HepG2 (cell line): ENCODE measurements around the gene PTGER3. TPM values are rescaled to one million over a fixed set of nuclear protein-coding genes. Genes with fewer than 3 reads are reported as not detected.

ENCODE experiments used
- CC2D1A ChIP-seq: sonication (generic); formaldehyde crosslinking; IDR thresholded peaks from 2 replicates; pipeline ENCODE4 v1.8.1; 2023; ENCODE audit warnings: mild to moderate bottlenecking, missing genetic modification reagents
- CENPT ChIP-seq: sonication (generic); formaldehyde crosslinking; IDR thresholded peaks from 2 replicates; pipeline ENCODE4 v1.8.0; 2022; ENCODE audit warnings: low read depth, mild to moderate bottlenecking, moderate library complexity, missing genetic modification reagents
- GABPA ChIP-seq, 2 experiments: IDR thresholded peaks; 2 replicates each; pipeline ENCODE4 v1.6.1; 2011 to 2016; ENCODE audit warnings: low read depth in 2 of 2, low read length in 1 of 2, missing biosample characterization in 1 of 2, missing genetic modification characterization in 1 of 2
- KLF9 ChIP-seq: IDR thresholded peaks from 2 replicates; pipeline ENCODE4 v1.6.1; 2016; ENCODE audit warnings: low read depth
- NBN ChIP-seq: fragments of 450-650 bp; conservative IDR thresholded peaks from 2 replicates; pipeline ENCODE4 v1.6.1; 2017
- RFX3 ChIP-seq: IDR thresholded peaks from 2 replicates; pipeline ENCODE4 v1.6.1; 2016; ENCODE audit warnings: missing biosample characterization, missing genetic modification reagents
- THAP11 ChIP-seq: IDR thresholded peaks from 2 replicates; pipeline ENCODE4 v1.6.1; 2016; ENCODE audit warnings: missing biosample characterization, missing genetic modification reagents
- YEATS4 ChIP-seq: sonication (generic); formaldehyde crosslinking; IDR thresholded peaks from 2 replicates; pipeline ENCODE4 v1.4.0; 2020; ENCODE audit warnings: missing genetic modification reagents, borderline replicate concordance
- ZFP37 ChIP-seq: sonication (generic); formaldehyde crosslinking; IDR thresholded peaks from 2 replicates; pipeline ENCODE4 v1.4.0; 2020; ENCODE audit warnings: missing genetic modification reagents, borderline replicate concordance
- ZNF367 ChIP-seq: sonication (generic); formaldehyde crosslinking; IDR thresholded peaks from 2 replicates; pipeline ENCODE4 v1.4.0; 2020; ENCODE audit warnings: missing genetic modification reagents, borderline replicate concordance
- ZNF577 ChIP-seq: sonication (generic); formaldehyde crosslinking; IDR thresholded peaks from 2 replicates; pipeline ENCODE4 v1.4.0; 2020; ENCODE audit warnings: mild to moderate bottlenecking, low read depth, missing genetic modification reagents, borderline replicate concordance
- polyA plus RNA-seq, 8 experiments: library from polyadenylated mRNA; depleted of rRNA in 3 of 8; stranded (reverse) in 7 of 8; unstranded in 1 of 8; fragments of >200 nt; fragmentation: Illumina TruSeq in 4 of 8; extraction: Trizol in 4 of 8; gene quantifications; 2 replicates each; pipeline versions ENCODE4 v1.2.1 to v1.2.3, GENCODE V29; 2011 to 2016; ENCODE audit warnings: low read depth in 4 of 8, missing spikeins in 1 of 8, mixed read lengths in 1 of 8; ENCODE audit not compliant: insufficient read depth in 1 of 8
- total RNA-seq, 5 experiments: library from RNA; depleted of rRNA; stranded (reverse); fragments of >200 nt; fragmentation: Illumina TruSeq; extraction: Trizol; gene quantifications; 2 replicates each; pipeline ENCODE4 v1.2.3, GENCODE V29; 2016; ENCODE audit warnings: low read depth in 1 of 5
- TF ChIP-seq, protein P1 (sequence below): sonication (generic); formaldehyde crosslinking; IDR thresholded peaks from 2 replicates; pipeline ENCODE4 v1.4.0; 2020; ENCODE audit warnings: mild to moderate bottlenecking, missing genetic modification reagents
- TF ChIP-seq, protein P2 (sequence below): sonication (generic); formaldehyde crosslinking; IDR thresholded peaks from 2 replicates; pipeline ENCODE4 v1.4.0; 2020; ENCODE audit warnings: missing genetic modification reagents
- TF ChIP-seq, protein P3 (sequence below), 2 experiments: sonication (generic) in 1 of 2; formaldehyde crosslinking in 1 of 2; IDR thresholded peaks; 2 replicates each; pipeline versions ENCODE4 v1.5.1 to v1.6.1; 2011 to 2020; ENCODE audit warnings: borderline replicate concordance in 1 of 2, low read depth in 1 of 2, low read length in 1 of 2, mild to moderate bottlenecking in 1 of 2, missing genetic modification reagents in 1 of 2, moderate library complexity in 1 of 2

The PTGER3 gene
- total and polyA plus RNA-seq, 2 of the 13 experiments (the other 11 are each of a cell fraction or from before 2014, with no cell fraction given), result 0.01 TPM; not detected in 1

DNA sequence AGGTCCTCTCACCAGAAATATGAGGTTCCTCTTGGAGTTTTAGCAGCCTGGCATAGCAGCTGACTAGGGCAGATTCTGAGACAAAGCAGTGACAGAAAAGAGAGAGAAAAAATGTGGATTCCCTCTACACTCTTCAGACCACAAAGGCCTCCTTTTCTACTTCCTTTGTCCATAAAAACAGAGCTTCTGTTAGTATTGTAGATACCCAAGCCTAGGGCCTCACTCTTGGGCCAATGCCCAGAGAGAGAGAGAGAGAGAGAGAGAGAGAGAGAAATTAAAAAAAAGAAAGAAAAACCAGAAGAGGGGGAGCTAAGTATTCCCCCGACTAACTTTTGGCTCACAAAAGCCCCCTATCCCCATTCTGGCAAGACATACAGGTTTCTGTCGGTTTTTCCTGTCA lies 35.7 kb upstream of the PTGER3 start (continued):
- TF ChIP-seq, protein P1, sequence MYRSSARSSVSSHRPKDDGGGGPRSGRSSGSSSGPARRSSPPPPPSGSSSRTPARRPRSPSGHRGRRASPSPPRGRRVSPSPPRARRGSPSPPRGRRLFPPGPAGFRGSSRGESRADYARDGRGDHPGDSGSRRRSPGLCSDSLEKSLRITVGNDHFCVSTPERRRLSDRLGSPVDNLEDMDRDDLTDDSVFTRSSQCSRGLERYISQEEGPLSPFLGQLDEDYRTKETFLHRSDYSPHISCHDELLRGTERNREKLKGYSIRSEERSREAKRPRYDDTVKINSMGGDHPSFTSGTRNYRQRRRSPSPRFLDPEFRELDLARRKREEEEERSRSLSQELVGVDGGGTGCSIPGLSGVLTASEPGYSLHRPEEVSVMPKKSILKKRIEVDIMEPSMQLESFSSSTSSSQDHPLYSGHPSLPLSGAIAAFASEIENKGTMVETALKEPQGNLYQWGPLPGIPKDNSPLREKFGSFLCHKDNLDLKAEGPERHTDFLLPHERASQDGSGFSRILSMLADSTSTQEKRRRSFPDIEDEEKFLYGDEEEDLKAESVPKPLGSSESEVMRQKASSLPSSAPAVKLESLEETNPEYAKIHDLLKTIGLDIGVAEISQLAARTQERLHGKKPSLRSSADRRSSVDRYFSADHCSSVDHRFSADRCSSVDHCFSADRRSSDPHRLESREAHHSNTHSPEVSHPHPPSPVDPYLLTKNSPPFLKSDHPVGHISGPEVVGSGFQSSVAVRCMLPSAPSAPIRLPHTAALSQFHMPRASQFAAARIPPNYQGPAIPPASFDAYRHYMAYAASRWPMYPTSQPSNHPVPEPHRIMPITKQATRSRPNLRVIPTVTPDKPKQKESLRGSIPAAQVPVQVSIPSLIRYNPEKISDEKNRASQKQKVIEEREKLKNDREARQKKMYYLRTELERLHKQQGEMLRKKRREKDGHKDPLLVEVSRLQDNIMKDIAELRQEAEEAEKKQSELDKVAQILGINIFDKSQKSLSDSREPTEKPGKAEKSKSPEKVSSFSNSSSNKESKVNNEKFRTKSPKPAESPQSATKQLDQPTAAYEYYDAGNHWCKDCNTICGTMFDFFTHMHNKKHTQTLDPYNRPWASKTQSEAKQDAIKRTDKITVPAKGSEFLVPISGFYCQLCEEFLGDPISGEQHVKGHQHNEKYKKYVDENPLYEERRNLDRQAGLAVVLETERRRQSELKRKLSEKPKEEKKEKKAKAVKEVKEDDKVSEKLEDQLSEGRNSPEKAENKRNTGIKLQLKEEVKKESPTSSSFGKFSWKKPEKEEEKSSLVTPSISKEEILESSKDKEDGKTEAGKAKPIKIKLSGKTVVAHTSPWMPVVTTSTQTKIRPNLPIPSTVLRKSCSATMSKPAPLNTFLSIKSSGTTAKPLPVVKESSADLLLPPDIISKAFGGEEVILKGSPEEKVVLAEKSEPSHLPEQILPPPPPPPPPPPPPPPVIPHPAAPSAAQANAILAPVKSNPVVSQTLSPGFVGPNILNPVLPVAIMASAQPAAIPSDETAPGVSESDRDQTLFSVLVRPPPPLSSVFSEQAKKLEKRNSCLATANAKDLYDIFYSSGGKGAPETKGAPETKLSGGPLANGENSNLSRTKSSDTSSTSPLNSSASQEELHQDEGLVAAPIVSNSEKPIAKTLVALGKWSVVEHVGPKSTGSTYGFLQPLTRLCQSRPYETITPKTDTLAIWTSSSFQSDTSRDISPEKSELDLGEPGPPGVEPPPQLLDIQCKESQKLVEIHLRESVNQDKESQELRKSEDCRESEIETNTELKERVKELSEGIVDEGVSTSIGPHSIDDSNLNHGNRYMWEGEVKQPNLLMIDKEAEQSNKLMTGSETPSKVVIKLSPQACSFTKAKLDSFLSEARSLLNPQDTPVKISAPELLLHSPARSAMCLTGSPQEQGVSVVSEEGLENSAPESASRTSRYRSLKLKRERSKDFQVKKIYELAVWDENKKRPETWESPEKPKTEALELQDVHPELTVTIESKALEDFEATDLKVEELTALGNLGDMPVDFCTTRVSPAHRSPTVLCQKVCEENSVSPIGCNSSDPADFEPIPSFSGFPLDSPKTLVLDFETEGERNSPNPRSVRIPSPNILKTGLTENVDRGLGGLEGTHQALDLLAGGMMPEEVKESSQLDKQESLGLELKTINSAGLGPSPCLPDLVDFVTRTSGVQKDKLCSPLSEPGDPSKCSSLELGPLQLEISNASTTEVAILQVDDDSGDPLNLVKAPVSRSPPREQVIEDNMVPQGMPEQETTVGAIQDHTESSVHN (CRISPR knock-in tag), result no peak
- no peak for TF ChIP-seq YEATS4
- TF ChIP-seq NBN, result no peak
- no peak for TF ChIP-seq CENPT (CRISPR knock-in tag)
- TF ChIP-seq, protein P2, sequence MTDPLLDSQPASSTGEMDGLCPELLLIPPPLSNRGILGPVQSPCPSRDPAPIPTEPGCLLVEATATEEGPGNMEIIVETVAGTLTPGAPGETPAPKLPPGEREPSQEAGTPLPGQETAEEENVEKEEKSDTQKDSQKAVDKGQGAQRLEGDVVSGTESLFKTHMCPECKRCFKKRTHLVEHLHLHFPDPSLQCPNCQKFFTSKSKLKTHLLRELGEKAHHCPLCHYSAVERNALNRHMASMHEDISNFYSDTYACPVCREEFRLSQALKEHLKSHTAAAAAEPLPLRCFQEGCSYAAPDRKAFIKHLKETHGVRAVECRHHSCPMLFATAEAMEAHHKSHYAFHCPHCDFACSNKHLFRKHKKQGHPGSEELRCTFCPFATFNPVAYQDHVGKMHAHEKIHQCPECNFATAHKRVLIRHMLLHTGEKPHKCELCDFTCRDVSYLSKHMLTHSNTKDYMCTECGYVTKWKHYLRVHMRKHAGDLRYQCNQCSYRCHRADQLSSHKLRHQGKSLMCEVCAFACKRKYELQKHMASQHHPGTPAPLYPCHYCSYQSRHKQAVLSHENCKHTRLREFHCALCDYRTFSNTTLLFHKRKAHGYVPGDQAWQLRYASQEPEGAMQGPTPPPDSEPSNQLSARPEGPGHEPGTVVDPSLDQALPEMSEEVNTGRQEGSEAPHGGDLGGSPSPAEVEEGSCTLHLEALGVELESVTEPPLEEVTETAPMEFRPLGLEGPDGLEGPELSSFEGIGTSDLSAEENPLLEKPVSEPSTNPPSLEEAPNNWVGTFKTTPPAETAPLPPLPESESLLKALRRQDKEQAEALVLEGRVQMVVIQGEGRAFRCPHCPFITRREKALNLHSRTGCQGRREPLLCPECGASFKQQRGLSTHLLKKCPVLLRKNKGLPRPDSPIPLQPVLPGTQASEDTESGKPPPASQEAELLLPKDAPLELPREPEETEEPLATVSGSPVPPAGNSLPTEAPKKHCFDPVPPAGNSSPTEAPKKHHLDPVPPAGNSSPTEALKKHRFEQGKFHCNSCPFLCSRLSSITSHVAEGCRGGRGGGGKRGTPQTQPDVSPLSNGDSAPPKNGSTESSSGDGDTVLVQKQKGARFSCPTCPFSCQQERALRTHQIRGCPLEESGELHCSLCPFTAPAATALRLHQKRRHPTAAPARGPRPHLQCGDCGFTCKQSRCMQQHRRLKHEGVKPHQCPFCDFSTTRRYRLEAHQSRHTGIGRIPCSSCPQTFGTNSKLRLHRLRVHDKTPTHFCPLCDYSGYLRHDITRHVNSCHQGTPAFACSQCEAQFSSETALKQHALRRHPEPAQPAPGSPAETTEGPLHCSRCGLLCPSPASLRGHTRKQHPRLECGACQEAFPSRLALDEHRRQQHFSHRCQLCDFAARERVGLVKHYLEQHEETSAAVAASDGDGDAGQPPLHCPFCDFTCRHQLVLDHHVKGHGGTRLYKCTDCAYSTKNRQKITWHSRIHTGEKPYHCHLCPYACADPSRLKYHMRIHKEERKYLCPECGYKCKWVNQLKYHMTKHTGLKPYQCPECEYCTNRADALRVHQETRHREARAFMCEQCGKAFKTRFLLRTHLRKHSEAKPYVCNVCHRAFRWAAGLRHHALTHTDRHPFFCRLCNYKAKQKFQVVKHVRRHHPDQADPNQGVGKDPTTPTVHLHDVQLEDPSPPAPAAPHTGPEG (CRISPR knock-in tag), result no peak
- TF ChIP-seq CC2D1A (CRISPR knock-in tag), result no peak
- TF ChIP-seq, protein P3, sequence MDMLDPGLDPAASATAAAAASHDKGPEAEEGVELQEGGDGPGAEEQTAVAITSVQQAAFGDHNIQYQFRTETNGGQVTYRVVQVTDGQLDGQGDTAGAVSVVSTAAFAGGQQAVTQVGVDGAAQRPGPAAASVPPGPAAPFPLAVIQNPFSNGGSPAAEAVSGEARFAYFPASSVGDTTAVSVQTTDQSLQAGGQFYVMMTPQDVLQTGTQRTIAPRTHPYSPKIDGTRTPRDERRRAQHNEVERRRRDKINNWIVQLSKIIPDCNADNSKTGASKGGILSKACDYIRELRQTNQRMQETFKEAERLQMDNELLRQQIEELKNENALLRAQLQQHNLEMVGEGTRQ (IDR thresholded peaks at IDR 0.05; ENCODE audit: low read depth, low read length), result no peak
- TF ChIP-seq, protein P3 (CRISPR knock-in tag; IDR thresholded peaks at IDR 0.05; ENCODE audit: borderline replicate concordance), result no peak
- TF ChIP-seq ZNF367 (CRISPR knock-in tag), result no peak
- TF ChIP-seq GABPA (IDR thresholded peaks at IDR 0.05; ENCODE audit: low read depth, low read length), result no peak
- TF ChIP-seq GABPA (CRISPR knock-in tag; IDR thresholded peaks at IDR 0.05; ENCODE audit: low read depth), result no peak
- TF ChIP-seq RFX3 (CRISPR knock-in tag), result no peak
- TF ChIP-seq THAP11 (CRISPR knock-in tag), result no peak
- no peak for TF ChIP-seq KLF9
- no peak for TF ChIP-seq ZFP37 (CRISPR knock-in tag)
- no peak for TF ChIP-seq ZNF577 (CRISPR knock-in tag)
- TF ChIP-seq, all 625 proteins: peak for 0
